Brain microvascular endothelial cell (primary cell): ENCODE results near the gene CFAP74.

Experiments used
- DNase-seq: peaks from one replicate; pipeline ENCODE4 v3.0.0-alpha.2; 2020
- H3K27ac ChIP-seq: fragments of 250-450 bp; sonication (Bioruptor Pico); 2 replicates; pipeline ENCODE4 v1.5.1; 2020; ENCODE audit warnings: mild to moderate bottlenecking, moderate library complexity
- H3K27me3 ChIP-seq: fragments of 250-450 bp; sonication (Bioruptor Pico); replicated peaks from 2 replicates; pipeline ENCODE4 v1.5.1; 2020; ENCODE audit warnings: mild to moderate bottlenecking
- H3K36me3 ChIP-seq: fragments of 250-450 bp; sonication (Bioruptor Pico); replicated peaks from 2 replicates; pipeline ENCODE4 v1.5.1; 2020; ENCODE audit warnings: mild to moderate bottlenecking
- H3K4me3 ChIP-seq: 2 replicates; pipeline ENCODE4 v1.5.1; 2011; ENCODE audit warnings: low read depth, mild to moderate bottlenecking, control low read depth, low read length, moderate library complexity
- in situ Hi-C: cut with HindIII; loops from 2 replicates; pipeline ENCODE4 v1.10.0; 2017; ENCODE audit warnings: low sequenced_read_pairs, low pct_ligation_motif_present
- TF ChIP-seq, protein P1 (sequence below): IDR thresholded peaks from 2 replicates; pipeline ENCODE4 v1.5.1; 2011; ENCODE audit warnings: low read depth, mild to moderate bottlenecking, moderate library complexity, low read length, control low read depth, inconsistent platforms; ENCODE audit errors: missing control alignments

Gene CFAP74

DNA sequence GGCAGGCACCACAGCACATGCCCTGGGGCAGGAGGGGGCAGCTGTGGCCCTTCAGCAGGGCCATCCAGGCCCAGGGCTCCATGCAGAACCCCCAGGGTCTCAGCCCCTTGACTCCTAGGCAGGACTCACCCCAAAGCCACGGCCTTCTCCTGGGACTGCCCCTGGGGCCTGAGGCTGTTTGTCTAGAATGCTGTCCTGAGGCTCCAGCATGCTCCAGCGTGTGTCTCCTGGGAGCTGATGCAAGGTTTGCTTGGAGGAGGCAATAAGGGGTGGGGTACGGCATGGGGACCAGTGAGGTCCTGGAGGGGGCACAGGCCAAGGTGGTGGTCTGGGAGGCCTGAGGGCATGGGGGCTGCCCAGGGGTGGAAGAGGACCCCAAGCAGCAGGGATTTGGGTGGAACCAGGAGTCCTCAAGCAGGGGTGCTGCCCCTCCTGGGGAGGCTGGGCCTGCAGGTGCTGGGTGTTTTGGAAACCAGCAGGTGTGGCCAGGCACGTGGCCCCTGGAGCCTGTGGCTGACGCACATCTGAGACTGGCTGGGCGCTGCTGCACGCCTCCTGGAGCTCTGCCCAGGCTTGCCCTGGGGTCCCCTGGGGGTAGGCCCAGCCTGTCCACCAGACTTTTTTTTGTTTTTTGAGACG lies 96.4 kb downstream of the CFAP74 start:
- Histone ChIP-seq H3K36me3 (no peaks in the 10 kb centered on the region), H3K4me3 (no peak overlapping the region), H3K27ac (no peak overlapping the region), H3K27me3 (no peaks in the 10 kb centered on the region)
- in situ Hi-C loops: no loop called here
- no peak for DNase-seq
- TF ChIP-seq, protein P1, sequence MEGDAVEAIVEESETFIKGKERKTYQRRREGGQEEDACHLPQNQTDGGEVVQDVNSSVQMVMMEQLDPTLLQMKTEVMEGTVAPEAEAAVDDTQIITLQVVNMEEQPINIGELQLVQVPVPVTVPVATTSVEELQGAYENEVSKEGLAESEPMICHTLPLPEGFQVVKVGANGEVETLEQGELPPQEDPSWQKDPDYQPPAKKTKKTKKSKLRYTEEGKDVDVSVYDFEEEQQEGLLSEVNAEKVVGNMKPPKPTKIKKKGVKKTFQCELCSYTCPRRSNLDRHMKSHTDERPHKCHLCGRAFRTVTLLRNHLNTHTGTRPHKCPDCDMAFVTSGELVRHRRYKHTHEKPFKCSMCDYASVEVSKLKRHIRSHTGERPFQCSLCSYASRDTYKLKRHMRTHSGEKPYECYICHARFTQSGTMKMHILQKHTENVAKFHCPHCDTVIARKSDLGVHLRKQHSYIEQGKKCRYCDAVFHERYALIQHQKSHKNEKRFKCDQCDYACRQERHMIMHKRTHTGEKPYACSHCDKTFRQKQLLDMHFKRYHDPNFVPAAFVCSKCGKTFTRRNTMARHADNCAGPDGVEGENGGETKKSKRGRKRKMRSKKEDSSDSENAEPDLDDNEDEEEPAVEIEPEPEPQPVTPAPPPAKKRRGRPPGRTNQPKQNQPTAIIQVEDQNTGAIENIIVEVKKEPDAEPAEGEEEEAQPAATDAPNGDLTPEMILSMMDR: no peak

DNA sequence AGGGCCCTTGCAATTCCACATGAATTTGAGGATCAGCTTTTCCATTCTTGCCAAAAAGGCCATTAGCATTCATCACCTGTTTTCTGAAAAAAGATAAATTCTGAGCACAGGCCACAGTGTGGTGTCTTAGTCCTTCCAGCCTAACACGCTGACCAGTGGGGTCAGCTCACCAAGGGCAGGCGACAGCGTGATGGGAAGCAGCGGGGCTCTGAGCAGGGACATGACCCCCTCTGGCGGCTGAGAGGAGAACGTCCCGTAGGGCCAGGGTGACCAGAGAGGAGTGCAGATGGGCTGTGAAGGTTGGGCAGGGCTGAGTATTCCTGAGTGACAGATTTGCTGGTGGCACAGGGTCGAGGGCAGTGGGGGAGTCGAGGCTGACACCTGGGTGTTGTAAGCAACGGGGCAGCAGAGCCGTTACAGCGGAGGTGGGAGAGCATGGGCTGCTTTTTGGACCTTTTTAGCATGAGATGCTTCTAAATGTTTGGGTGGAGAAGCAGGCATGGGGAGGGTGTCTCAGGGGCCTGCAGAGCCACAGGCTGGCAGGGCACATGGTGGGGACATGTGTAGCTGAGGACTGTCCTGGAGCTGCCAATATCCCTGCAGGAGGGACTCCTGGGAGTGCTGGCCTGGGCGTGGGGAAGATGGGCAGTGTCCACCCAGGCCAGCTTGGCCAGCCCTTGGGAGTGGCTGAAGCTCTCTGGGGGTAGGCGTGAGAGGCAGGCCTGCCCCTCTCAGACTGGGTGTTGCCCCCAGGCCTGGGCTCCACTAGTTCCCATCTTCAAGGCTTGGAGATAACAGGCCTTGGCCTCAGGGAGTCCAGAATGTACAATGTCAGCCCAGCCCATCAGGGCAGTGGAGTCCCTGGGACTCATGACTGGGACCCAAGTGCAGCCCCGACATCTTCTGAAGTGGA lies 97.1 kb downstream of the CFAP74 start:
- TF ChIP-seq, protein P1: peak; percentile 98
- H3K27me3 ChIP-seq: no peaks in the 10 kb centered on the region
- H3K27ac ChIP-seq: no peak overlapping the region
- no peaks in the 10 kb centered on the region for H3K36me3 ChIP-seq
- in situ Hi-C loops: no loop called here
- peak; percentile 62 for DNase-seq
- no peak overlapping the region for H3K4me3 ChIP-seq

DNA sequence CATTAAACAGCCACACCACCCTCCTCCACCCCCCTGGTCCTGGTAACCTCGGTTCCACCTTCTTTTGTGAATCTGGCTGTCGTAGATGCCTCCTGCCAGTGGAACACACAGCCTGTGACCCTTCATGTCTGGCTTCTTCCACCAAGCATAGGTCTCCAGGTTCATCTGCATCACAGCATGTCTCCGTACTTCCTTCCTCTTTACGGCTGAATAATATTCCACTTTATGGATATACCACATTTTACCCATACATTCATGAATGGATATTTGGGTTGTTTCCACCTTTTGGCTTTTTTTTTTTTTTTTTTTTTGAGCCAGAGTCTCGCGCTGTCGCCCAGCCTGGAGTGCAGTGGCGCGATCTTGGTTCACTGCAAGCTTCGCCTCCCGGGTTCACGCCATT lies 100.4 kb downstream of the CFAP74 start:
- in situ Hi-C loops: no loop called here
- no peaks in the 10 kb centered on the region for H3K36me3 ChIP-seq
- H3K27ac ChIP-seq: no peak overlapping the region
- TF ChIP-seq, protein P1: no peak
- H3K4me3 ChIP-seq: no peak overlapping the region
- DNase-seq: no peak
- H3K27me3 ChIP-seq: no peaks in the 10 kb centered on the region

DNA sequence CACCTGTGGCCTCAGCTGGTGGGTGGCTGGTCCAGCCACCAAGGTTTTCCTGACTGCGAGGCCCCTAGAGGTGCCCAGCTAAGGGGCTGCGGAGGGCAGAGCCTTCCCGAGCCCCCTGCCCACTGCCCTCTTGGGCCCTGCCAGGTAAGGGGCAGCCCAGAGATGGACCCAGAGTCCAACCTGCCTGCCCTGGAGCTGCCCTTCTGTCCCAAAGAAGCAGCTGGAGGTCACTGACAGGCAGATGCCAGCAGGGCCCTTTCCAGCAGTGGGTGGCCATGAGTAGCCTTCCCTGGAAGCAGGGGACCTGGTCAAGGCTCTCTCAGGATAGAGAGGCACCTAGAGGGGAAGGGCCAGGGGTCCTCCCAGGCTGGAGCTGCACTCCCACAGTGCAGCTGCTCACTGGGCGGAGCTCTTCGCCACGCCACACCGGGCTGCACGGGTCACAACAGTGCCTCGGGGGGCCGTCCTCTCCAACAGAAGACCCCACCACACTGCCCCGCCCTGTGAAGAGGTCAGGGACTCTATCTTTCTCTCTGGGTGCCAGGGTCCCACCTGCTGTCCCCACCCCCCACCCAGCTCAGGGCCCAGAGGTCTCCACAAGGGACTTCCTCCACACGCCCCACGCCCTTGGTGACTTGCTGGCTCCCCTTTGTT lies 101.8 kb downstream of the CFAP74 start:
- Histone ChIP-seq H3K27me3 (no peaks in the 10 kb centered on the region), H3K36me3 (no peaks in the 10 kb centered on the region), H3K4me3 (no peak overlapping the region), H3K27ac (no peak overlapping the region)
- no peak for DNase-seq
- TF ChIP-seq, protein P1: no peak
- in situ Hi-C loops: no loop called here

DNA sequence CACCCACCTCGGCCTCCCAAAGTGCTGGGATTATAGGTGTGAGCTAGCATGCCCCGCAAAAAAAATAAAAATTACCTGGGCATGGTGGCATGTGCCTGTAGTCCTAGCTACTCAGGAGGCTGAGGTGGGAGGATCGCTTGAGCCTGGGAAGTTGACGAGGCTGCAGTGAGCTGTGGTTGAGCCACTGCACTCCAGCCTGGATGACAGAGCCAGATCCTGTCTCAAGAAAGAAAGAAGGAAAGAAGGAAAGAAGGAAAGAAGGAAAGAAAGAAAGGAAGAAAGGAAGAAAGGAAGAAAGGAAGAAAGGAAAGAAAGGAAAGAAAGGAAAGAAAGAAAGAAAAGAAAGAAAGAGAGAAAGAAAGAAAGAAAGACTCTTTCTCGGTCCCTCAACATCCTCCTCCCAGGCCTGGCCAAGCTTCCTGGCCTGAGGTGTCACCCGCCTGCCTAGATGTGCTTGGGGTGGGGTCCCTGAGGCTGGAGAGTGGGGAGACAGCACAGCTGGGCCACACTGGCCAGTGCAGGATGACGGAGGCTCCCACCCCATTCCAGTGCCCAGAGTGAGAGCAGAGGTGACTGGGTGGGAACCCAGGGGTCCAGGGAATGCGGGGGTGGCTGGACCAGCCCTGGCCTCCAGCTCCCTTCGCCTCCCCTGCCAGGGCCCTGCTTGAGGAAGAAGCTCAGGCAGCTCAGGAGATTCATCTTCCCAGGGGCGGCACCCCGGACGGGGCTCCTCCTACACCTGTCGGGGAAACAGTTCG lies 102.5 kb downstream of the CFAP74 start:
- Histone ChIP-seq H3K27me3 (no peaks in the 10 kb centered on the region), H3K4me3 (no peak overlapping the region), H3K27ac (no peak overlapping the region), H3K36me3 (no peaks in the 10 kb centered on the region)
- in situ Hi-C loops: no loop called here
- TF ChIP-seq, protein P1: no peak
- DNase-seq: no peak
